Adipose tissue (tissue), 3 donors: ENCODE data around the gene AMIGO2. TPM values are rescaled to one million over a fixed set of nuclear protein-coding genes. Genes with fewer than 3 reads are reported as not detected.
"Not testable (repeated sequence)": the region's sequence is repeated elsewhere in the genome, so short reads cannot be mapped to it uniquely, and the experiment has no call there.

Source experiments
- H3K27ac ChIP-seq: one replicate; pipeline ENCODE4 v1.5.1; 2013; ENCODE audit warnings: low read depth, low read length
- WGBS, 3 donors: extraction: QIAGEN DNeasy Blood & Tissue Kit; methylation state at CpG; one replicate each; pipeline ENCODE4 v1.1.7; 2013; 5-methylcytosine and 5-hydroxymethylcytosine counted together
- polyA plus RNA-seq, 3 donors: library from polyadenylated mRNA; stranded (reverse); fragments of 200-250 nt; gene quantifications; one replicate each; pipeline ENCODE4 v1.2.3, GENCODE V29; 2013
- donor health status: healthy with polysubstance abuse.
- donor health status: Bipolar disorder and iron deficiency.
- donor health status: healthy.

Gene AMIGO2, protein sequence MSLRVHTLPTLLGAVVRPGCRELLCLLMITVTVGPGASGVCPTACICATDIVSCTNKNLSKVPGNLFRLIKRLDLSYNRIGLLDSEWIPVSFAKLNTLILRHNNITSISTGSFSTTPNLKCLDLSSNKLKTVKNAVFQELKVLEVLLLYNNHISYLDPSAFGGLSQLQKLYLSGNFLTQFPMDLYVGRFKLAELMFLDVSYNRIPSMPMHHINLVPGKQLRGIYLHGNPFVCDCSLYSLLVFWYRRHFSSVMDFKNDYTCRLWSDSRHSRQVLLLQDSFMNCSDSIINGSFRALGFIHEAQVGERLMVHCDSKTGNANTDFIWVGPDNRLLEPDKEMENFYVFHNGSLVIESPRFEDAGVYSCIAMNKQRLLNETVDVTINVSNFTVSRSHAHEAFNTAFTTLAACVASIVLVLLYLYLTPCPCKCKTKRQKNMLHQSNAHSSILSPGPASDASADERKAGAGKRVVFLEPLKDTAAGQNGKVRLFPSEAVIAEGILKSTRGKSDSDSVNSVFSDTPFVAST
- polyA plus RNA-seq: 10 to 100 TPM in 1 of 3 donors, 1 to 10 TPM in 2; 1.7 to 14.0 (median 3.6) TPM

DNA sequence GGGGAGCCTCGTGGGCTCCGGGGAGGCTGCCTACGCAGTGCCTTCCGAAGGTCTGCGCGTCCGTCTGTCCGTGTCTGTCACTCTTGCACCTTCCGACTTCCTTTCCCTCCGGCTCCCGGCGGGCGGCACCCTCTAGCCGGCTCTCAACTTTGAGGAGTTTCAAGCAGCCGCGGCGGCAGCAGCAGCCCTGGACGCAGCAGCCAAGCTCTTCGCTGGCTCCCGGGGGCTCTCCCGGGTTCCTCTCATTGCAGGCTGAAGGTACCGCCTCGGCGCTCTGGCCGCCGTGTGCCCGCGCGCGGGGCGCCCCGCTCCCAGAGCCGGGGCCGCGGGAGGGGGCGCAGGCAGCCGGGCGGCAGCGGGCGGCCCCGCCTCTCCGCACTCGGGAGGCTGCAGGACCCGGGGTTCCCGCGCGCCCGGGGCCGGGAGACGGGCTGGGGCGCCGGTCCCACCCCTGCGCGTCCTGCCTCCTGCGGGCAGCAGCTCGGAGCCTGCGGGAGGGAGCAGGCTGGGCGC, at the start of gene AMIGO2, which contains the start of gene PCED1B:
TSS of gene AMIGO2 (minus strand) at position 492 of the 513 bp plus-strand sequence. CDS start 957 bp downstream, outside the sequence.
TSS of gene PCED1B (plus strand) at position 154 of the 513 bp plus-strand sequence. CDS start 155,443 bp downstream, outside the sequence.
- H3K27ac ChIP-seq: no peak within 1 kb of the TSS
- WGBS, 3 donors: 0% methylated on average over 46 to 57 of the region's 58 CpGs

DNA sequence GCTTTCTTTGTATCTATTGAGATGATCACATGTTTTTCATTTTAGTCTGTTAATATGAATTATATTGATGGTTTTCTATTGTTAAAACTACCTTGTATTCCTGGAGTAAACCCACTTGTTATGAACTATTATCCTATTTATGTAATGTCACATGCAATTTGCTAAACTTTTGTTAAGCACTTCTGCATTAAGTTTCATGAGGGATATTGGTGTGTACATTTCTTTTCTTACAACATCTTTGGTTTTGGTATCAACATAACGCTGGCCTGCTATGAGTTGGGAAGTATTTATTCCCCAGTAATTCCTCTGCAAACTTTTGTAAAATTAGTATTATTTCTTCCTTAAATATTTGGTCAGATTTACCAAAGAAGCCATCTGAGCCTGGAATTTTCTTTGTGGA, 46.5 kb upstream of the AMIGO2 start:
- WGBS, 3 donors: 85 to 96% (median 96%) methylated on average over 1 of the region's 1 CpG
- no peak overlapping the region for H3K27ac ChIP-seq

DNA sequence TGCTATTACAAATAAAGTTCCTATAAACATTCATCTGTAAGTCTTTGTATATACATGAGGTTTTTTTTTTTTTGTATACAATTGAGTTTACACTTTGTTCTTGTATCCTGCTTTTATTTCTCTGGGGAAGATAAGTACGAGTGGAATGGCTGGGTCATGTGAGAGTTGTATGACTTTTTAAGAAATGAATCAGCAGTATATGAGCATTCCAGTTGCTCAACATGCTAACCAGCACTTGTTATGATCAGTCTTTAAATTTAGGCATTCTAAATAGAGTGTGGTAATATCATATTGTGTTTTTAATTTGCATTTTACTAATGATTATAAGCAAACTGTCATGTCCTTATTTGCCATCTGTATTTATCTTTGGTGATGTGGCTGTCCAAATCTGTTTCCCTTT, 44.7 kb upstream of the AMIGO2 start:
- 21 to 54% (median 35%) methylated on average over 1 of the region's 1 CpG for WGBS, 3 donors
- H3K27ac ChIP-seq: no peak overlapping the region

DNA sequence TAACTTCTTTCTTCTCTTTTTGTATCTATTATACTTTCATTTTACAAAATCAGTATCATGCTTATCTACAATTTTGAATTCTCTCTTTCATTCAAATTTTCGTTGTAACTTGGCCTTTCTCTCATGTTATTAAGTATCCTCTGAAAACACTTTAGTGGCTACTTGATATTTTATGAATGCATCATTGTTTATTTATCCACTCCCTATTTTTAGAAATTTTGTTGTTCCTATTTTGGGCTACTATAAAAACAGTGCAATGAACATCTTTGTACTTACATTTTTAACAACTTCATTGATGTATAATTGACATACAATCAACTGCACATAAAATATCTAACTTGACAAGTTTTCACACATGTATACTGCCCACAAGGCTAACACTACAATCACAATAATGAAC, 44.0 kb upstream of the AMIGO2 start:
- H3K27ac ChIP-seq: no peak overlapping the region
- WGBS, 3 donors: 57 to 68% (median 67%) methylated on average over 1 of the region's 1 CpG

DNA sequence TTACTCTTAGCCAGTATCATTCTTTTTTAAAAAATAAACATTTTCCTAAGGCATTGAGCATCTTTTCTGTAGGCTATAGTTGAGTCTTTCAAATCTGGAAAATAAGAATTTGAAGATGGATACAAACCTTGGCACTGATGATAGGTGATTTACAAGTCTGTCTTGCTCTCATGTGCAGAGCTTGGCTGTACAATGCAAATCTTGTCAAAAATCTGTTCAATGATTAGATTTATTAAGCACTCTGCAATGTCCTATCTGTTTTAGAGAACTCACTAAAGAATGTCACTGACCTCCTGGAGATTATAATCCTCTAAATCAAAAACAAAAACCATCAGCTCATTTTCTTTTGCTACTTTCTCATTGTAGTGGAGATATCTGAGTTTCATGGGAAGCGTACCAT, 42.8 kb upstream of the AMIGO2 start:
- WGBS, 3 donors: 98 to 99% (median 98%) methylated on average over 1 of the region's 1 CpG
- no peak overlapping the region for H3K27ac ChIP-seq

DNA sequence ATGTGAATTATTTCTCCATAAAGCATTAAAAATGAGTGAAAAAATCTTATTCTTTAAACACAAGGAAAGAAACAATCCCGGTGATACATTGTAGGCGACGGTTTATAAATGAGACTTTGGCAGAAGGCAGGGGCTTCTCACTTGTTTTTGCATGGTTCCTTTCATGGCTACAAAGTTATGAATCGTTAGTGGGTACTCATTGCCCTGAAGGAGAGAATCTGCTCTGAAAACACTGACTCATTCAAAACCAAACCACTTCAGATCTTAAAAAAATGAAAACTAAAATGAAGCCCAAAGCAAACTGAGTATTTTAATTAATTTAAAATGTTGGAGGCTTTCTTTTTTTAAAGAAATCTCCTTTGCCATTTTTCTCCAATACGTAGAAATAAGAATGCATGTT, 41.4 kb upstream of the AMIGO2 start:
- no peak overlapping the region for H3K27ac ChIP-seq
- 93 to 94% (median 94%) methylated on average over 5 of the region's 5 CpGs for WGBS, 3 donors

DNA sequence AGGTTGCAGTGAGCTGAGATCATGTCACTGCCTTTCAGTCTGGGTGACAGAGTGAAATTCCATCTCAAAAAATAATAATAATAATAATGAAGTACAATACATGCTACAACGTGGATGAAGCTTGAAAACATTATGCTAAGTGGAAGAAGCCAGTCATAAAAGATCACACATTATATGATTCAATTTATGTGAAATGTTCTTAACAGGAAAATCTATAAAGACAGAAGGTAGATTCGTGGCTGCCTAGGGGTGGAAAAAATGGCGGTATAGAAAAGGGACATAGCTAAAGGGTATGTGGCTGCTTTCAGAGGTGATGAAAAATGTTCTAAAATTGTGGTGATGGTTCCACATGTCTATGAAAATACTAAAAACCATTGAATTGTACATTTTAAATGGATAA, 41.0 kb upstream of the AMIGO2 start:
- WGBS, 3 donors: 95 to 96% (median 95%) methylated on average over 3 of the region's 3 CpGs
- H3K27ac ChIP-seq: no peak overlapping the region

DNA sequence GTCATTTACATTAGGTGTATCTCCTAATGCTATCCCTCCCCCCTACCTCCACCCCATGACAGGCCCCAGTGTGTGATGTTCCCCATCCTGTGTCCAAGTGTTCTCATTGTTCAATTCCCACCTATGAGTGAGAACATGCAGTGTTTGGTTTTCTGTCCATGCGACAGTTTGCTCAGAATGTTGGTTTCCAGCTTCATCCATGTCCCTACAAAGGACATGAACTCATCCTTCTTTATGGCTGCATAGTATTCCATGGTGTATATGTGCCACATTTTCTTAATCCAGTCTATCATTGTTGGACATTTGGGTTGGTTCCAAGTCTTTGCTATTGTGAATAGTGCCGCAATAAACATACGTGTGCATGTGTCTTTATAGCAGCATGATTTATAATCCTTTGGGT, 37.5 kb upstream of the AMIGO2 start:
- WGBS, 3 donors: 78 to 100% (median 97%) methylated on average over 1 of the region's 3 CpGs
- not testable (repeated sequence) for H3K27ac ChIP-seq

DNA sequence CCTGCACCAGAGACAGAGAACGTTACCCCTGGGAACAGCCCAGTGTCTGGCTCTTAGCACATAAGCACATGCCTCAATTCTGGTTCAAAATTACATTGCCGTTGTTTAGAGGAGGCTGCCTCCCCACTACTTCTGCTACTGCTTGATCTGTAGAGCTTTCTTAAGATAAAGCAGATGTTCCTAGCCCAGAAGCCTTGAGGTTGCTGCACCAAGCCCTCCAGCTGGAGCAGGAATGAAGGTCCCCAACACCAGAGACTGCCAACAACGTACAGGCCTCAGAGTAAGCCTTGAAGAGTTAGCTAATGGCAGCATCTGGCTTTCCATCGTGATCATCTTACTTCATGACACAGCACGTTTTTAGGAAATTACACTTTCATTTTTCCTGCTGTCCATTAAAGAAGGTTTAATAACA, 34.7 kb upstream of the AMIGO2 start:
- no peak overlapping the region for H3K27ac ChIP-seq
- WGBS, 3 donors: 66 to 84% (median 75%) methylated on average over 5 of the region's 5 CpGs

DNA sequence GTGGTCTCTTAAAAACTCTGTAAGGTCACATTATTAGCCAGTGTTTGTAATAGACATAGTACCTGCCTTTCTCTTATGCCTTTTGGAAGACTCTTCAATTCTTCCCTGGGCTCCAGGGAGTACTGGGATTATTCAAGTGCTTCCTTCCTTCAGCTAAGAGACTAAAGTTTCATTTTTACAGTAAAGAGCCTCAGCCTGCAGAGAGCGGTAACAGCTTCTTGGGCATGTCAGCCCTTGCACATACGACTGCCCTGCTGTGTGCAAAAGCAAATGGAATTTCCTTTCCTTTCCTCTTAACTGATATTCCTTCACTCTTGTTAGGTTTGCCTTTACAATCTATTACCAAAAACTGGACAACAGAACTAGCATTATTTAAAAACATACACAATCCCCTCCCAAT, 32.9 kb upstream of the AMIGO2 start:
- H3K27ac ChIP-seq: no peak overlapping the region
- 57 to 85% (median 72%) methylated on average over 2 of the region's 2 CpGs for WGBS, 3 donors

DNA sequence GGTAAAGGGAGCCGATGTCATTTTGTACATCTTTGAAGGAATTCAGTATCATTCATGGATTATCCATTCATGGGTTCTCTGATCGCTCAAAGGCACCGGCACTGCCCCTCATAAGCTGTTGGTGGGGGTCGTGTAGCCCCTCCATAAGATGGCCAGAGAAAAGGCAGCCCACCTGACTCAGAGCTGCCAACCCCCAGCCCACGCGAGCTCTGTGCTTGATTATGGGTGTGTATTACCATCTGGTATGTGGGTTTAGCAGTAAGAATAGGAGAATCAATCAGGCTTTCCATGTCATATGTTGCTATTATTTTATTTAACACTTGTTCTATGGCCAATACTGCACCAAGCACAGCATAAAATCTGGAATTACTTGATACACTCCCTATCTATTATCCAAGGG, 32.1 kb upstream of the AMIGO2 start:
- WGBS, 3 donors: 86 to 95% (median 90%) methylated on average over 6 of the region's 6 CpGs
- no peak overlapping the region for H3K27ac ChIP-seq

DNA sequence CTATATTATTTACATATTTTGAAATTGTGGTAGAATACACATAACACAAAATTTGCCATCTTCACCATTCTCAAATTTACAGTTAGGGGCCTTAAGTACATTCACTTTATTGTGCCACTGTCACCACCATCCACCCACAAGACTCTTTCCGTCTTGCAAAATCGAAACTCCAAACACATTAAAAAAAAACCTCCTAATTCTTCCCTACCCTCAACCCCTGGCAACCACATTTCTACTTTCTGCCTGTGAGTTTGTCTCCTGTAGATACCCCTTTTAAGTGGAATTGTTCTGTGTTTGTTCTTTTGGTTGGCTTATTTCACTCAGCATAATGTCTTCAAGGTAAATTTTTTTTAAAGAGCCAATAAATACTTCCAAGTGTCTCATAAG, 31.6 kb upstream of the AMIGO2 start:
- WGBS, 3 donors: 88 to 91% (median 89%) methylated on average over 2 of the region's 2 CpGs
- no peak overlapping the region for H3K27ac ChIP-seq

DNA sequence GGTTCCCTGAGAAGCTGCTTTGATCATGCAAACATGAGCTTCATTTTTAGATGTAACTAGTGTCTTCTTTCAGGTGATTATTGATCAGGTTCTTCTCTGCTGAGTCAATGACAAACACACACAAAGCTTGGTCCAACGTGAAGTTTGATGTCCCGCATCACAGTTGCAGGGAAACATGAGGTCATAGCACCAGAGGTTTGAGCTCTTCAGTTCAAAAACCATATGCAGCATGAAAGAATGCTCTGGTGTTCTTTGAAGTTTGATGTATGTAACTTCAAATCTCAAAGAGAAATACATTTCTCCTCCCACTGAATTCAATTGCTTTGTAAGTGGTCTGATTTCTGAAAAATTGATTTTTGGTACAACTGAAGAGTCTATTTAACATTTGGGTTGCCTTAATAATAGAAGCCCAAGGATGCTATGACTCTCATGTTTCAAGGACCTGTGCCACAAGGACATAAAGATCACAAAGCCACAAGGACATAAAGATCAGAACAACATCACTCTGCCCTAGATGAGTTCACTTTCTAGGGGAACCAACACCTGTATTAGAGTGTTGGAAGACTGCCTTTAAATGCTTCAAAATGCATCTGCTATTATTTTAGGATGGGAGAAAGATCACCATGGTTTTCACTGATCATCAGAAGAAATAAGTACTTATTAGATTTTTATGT, 31.1 kb upstream of the AMIGO2 start:
- H3K27ac ChIP-seq: no peak overlapping the region
- WGBS, 3 donors: 89 to 97% (median 90%) methylated on average over 2 of the region's 2 CpGs

DNA sequence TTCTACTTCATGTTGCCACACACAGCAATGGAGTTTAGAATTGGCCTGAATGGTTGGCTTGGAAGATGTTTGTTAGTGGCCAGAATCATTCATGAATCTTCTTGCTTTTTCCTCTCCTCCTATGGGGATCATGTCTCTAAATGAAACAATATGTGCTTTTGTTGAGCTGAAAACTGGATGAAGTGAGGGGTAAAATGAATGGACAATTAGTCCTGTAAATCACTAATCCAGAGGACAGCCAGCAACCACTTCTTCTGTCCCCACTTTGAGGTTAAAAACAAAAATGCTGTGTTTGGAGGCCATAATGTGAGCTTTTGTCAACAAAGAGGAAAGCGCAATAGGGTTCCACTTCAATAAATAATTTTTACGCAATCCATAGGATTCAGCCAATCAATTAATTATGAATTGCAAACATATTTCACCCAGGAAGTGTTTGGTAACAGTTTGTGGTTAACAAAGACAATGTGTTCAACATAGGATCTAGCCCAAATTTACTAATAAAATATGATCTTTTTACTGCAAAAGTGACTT, 30.3 kb upstream of the AMIGO2 start:
- WGBS, 3 donors: 78 to 94% (median 89%) methylated on average over 2 of the region's 2 CpGs
- H3K27ac ChIP-seq: no peak overlapping the region

DNA sequence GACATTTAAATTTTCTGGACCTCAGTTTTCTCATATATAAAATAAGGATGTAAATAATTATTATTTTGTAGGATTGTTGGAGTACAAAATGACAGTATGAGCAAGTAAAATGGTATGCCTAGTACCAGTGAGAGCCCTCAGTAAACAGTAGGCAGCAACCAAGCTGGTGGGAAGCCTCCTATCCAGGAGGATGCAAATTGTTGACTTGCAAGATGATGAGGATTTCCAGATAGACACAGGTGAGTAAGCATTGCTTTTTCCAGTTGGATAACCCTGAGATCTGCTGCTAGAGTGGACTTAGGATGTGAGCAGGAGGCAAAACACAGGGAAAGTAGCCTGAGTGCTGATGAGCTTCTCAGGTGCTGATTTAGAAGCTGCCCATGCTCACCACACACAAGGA, 28.2 kb upstream of the AMIGO2 start:
- H3K27ac ChIP-seq: no peak overlapping the region

DNA sequence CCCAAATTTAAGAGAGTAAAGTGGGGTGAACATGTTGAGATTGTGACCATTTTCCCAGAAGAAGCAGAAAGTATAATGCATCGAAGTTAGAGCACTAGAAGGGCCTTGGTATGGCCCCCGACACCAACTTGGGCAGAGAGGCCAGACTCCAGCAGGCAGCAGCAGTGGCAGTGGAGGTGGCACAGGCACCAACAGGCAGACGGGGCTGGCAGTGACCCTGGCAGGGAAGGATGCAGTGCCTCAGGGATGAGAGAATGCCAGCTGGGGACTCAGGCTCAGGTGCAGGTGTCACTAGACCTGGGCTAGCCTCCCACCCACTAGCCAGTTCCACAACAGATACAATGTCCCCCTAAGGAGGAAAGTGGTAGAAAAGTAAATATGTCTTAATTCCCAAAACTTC, 27.7 kb upstream of the AMIGO2 start:
- no peak overlapping the region for H3K27ac ChIP-seq
- 91 to 98% (median 91%) methylated on average over 3 of the region's 3 CpGs for WGBS, 3 donors

DNA sequence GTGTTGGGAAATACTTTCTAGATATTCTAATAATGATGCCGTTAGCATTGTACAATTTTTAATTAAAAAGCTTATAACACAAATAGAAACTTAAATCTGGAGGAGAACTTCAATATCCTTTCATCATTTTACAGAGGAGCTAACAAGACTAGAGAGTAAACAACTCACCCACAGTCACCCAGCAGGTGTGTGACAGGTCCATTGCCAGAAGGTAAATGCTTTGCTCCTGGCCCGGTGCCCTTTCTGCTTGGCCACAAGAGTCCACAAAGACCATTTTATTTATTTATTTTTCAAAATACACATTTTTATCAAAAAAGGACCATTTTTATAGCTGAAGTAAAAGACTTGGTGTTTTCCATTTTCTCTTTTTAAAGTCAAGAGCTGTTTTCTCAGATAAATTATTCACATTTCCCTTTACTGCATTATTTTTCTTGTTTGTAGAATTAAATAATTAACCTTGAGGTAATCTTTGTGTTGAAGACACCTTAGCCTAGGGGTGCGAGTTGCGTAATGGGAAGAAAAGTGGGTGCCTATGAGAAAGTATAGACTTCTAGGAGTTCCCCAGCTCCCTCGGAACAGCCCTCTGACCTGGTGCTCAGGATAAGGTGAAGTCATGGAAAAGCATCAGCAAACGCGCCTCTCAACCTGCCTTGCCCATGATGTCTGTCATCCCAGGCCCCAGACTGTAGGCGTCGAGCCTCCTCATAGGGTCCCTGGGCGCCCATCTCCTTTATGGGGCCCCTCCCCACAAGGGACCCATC, 26.3 kb upstream of the AMIGO2 start:
- H3K27ac ChIP-seq: no peak overlapping the region
- WGBS, 3 donors: 66 to 95% (median 92%) methylated on average over 10 of the region's 10 CpGs

DNA sequence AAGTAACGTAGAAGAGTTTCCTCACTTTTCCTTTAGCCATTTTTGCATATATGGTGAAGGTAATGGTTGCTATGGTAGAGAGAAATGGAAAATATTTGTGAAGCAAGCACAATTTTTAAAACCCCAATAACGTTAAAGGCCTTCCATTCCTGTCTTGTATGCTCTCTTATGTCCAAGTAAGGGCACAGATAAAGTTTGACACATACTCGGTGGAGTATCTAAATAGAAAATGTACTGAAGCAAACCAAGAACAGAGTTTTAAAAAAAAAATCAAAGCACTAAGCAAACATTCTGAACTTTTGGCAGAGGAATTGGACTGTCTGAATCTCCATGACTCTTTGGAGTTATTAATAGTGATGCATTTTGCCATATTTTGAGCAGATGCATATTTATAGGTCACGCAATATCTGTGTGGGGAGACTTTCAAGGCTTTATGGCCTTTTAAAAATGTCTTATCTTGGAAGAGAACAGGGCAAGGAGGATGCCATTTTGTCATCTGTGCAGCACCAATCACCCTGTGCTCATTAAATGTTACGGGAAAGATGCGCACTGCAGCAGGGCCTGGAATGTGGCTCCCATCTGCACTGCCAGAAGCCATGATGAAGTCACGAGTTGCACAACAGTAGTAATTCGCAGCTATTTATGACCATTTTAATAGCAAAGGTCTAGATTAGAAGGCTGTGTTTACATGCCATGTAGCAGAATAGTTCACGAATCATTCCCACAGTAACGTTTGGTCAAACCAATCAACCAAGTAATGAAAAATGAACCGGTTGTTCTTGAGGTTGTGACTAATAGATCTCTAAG, 23.3 kb upstream of the AMIGO2 start:
- WGBS, 3 donors: 76 to 83% (median 81%) methylated on average over 11 of the region's 11 CpGs
- H3K27ac ChIP-seq: no peak overlapping the region
